Measurements from ENCODE around the gene GIPC3.
"Not testable (repeated sequence)": the region's sequence is repeated elsewhere in the genome, so short reads cannot be mapped to it uniquely, and the experiment has no call there.

GIPC3 gene

DNA sequence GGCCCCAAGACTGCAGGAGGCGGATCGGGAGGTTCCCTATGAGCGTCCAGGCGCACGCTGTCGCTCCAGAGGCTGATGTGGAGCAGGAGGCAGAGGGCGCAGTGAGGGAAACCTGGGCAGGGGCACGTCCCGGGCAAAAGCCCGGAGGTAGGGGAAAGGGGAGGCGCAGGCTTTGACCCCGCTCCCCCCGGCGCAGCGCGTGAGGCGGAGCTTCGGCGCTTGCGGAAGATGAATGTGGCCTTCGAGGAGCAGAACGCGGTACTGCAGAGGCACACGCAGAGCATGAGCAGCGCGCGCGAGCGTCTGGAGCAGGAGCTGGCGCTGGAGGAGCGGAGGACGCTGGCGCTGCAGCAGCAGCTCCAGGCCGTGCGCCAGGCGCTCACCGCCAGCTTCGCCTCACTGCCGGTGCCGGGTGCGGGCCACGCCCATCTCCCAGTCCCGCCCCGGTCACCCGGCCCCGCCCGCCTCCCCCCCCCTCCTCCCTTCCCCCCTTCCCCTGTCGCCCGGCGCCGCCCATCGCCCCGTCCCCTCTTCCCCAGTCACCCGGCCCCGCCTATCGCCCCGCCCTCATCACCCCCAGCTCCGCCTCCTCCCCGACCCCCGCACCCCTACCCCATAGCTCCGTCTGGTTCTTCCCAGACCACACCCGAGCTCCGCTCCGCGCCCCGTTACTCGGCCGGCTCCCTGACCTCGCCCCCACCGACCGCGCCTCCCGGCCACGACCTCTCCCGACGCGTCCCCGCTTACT, 8.4 kb upstream of the GIPC3 start:
- no peak for DNase-seq

DNA sequence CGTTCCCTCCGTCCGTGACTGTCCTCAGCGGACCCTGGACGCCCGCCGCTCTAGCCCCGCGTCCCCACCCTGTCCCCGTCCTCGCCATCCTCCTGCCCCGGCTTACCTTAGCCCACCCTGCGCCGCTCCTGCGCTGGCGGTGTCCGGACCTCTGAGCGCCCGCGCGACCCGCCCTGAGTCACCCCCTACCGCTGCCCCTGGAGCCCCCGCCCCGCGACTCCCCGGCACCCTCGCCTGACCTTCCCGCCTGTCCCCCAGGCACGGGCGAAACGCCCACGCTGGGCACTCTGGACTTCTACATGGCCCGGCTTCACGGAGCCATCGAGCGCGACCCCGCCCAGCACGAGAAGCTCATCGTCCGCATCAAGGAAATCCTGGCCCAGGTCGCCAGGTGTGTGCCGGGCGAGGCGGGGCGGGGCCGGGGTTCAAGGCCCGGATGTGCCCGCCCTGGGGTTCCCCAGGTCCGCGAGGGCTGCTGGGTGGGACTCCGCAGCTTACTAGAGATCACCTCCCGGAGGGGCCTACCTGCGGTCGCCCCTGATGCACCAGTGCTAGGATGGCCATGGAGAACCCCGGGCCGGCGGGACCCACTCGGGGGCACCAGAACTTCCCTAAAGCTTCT, 7.4 kb upstream of the GIPC3 start:
- no peak for DNase-seq

DNA sequence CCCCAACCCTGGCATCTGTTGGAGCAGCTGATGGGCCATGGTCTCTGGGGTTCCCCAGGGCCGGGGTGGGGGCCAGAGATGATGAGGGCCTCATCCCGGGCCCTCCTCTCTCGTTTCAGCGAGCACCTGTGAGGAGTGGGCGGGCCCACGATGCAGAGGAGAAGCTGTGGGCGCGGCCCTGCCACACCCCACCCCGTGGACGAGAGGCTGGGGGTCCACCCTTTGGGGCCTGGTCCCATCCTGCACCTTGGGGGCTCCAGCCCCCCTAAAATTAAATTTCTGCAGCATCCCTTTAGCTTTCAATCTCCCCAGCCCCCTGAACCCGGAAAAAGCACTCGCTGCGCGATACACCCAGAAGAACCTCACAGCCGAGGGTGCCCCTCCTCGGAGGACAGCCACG, 6.9 kb upstream of the GIPC3 start:
- no peak for DNase-seq

DNA sequence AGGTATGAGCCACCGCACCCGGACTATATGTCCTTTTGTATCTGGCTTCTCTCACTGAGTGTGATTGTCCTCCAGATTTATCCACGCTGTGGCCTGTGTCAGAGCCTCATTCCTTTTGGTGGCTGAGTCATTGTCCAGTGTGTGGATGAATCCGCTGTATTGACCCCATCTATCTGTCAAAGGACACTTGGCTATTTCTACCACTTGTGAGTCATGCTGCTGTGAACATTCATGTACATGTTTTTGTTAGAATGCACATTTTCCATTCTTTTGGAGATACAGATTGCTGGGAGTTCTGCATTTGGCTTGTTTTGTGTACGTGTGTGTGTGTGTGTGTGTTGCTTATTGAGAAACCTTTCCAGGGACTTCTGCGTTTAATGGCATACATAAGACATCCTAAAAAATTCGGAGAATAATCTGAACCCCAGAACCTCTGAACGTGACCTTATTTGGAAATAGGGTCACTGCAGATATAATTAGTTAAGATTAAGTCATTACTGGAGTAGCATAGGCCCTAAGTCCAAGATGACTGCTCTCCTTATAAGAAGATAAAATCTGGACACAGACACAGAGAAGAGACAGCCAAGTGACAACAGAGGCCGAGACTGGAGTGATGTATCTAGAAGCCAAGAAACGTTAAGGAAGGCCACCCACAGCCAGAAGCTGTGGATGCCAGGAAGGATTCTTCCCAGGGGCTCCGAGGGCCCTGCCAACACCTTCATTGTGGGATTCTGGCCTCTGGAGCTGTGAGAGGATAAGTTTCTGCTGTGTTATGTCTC, 4.9 kb upstream of the GIPC3 start:
- no peak for DNase-seq

DNA sequence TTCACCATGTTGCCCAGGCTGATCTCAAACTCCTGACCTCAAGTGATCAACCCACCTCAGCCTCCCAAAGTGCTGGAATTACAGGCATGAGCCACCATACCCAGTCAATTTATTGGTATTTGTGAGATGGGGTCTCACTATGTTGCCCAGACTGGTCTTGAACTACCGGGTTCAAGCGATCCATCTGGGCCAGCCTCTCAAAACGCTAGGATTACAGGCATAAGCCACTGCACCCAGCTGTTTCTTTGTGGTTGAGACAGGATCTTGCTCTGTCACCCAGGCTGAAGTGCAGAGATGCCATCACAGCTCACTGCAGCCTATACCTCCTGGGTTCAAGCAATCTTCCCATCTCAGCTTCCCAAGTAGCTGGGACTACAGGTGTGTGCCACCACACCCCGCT, 3.5 kb upstream of the GIPC3 start:
- DNase-seq = not testable (repeated sequence)

DNA sequence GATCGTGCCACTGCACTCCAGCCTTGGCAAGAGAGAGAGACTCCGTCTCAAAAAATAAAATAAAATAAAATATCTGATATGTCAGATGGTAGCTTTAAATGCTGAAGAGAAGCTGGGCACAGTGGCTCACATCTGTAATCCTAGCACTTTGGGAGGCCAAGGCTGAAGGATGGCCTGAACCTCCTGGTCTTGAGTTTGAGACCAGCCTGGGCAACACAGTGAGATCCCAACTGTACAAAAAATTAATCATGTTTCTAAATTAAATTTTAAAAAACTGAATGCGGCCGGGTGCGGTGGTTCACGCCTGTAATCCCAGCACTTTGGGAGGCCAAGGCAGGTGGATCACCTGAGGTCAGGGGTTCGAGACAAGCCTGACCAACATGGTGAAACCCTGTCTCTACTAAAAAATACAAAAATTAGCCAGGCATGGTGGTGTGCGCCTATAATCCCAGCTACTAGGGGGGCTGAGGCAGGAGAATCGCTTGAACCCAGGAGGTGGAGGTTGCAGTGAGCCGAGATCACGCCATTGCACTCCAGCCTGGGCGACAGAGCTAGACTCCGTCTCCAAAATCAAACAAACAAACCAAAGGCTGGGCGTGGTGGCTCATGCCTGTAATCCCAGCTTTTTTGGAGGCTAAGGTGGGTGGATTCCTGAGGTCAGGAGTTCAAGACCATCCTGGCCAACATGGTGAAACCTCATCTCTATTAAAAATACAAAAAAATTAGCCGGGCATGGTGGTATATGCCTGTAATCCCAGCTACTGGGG, 1.1 kb upstream of the GIPC3 start:
- not testable (repeated sequence) for DNase-seq

DNA sequence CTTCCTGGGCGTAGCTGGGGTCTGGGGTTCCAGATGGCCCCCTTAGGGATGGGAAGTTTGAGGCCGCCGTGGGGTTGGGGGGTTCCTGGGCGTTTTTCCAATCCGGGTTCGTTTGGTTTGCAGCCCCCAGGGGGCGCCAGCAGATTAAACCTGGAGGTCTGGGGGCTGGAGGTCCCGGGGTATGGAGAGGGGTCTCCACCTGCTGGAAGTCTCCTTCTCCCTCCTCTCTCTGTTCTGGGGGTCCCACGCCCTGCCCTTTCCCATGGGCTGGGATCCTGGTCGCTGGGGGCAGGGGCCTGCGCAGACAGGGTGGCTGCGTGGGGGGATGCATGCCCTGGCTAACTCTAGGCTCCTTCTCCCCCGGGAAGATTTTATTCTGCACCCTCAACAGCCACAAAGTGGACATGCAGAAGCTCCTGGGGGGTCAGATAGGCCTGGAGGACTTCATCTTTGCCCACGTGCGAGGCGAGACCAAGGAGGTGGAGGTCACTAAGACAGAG, 899 bp downstream of the GIPC3 start:
- peak; percentile 34 for DNase-seq

DNA sequence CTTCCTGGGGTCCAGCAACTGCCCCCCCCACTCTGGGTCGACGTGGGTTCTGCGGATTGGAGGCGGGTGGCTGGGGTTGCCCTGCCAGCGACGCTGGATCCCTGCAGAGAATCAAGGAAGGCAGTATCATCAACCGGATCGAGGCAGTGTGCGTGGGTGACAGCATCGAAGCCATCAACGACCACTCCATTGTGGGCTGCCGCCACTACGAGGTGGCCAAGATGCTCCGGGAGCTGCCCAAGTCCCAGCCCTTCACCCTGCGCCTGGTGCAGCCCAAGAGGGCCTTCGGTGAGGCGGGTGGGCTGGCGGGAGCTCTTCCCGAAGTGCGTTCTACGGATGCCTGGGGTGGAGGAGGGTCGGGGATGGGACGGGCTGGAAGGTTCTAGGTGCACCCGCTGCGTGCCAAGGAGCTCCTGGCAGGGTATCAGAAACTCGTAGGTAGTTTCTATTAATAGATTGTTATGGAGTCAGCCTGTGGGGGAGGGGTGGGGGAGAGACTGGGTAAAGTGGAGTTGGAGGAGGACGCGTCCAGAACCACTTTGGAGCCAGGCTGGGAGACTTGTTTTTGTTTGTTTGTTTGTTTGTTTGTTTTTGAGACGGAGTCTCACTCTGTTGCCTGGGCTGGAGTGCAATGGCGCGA, 1.5 kb downstream of the GIPC3 start:
- peak; percentile 8 for DNase-seq

DNA sequence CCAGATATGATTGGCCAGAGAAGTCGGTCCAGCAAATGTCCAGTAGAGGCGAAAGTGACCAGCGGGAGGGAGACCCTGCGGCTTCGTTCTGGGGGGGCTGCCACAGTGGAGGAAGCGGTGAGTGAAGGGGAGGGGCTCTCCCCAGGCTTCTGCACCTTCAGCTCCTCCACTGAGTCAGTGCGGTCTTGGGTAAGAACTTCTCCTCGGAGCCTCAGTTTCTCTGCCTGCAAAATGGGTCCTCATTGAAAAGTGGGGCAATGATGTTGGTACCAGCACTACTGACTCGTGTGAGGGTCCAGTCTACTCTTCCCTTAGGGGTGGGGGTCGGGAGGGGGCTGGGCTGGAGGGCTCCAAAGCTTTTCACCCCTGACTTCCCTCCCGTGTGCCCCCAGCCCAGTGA, 4.2 kb downstream of the GIPC3 start:
- no peak for DNase-seq

DNA sequence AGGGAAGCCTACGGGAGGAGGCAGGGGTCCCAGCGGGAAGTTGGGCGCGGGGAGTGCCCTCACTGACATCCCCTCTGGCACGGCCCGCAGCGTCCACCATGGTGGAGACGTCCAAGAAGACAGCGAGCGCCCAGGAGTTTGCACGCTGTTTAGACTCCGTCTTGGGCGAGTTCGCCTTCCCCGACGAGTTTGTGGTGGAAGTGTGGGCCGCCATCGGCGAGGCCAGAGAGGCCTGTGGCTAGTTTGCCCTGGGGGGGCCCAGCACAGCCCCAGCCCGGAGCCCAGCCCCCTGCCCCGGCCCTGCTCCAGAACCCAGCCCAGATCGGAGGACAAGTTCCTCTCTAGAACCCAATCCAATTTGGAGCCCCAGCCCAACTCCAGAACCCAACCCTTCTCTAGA, 4.7 kb downstream of the GIPC3 start:
- DNase-seq = no peak

DNA sequence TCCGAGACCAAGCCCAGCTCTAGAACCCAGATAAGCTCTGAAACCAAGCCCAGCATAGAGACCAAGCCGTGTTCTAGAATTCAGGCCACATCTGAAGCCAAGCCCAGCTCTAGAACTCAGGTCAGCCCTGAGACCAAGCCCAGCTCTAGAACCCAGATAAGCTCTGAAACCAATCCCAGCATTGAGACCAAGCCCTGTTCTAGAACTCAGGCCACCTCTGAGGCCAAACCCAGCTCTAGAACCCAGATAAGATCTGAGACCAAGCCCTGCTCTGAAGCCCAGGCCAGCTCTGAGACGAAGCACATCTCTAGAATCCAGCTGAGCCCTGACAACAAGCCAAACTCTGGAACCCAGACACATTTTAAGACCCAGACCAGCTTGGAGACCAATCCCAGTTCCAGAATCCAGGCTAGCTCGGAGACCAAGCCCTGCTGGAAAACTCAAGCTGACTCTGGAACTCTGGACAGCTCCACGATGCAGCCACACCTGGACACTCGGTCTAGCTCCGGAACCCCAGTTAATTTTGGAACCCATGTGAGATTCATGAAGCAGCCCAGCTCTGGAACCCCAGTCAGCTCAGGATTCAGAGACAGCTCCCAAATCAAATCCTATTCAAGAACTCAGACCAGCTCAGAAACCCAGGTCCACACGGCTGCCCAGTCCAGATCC, 5.8 kb downstream of the GIPC3 start:
- DNase-seq = no peak

DNA sequence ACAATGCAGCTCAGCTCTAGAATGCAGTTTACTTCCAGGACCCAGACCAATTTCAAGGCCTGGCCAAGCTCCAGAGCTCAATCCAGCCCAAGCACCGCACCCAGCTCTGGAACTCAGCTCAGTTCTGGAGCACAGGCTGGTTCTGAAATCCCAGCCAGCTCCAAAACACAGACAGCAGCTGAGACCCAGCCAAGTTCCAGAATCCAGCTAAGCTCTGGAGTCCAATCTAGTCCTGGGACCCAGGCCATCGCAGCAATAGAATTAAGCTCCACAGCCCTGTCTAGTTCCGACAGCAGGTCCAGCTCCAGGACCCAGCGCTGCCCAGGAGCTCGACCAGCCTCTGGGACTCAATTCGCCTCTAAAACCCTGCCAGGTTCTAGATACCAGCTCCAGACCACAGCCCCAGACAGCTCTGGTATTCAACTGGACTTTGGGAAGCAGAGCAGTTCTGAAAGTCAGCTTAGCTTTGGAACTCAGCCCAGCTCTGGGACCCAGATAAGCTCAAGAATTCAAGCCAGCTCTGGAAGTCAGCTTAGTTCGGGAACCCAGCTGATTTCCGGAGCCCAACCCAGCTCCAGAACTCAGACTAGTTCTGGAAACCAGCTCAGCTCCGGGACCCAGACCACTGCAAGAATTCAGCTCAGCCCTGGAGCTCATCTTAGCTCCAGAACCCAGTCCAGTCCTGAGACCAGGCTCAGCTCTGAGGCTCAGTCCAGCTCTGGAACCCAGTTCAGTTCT, 6.8 kb downstream of the GIPC3 start:
- DNase-seq = no peak

DNA sequence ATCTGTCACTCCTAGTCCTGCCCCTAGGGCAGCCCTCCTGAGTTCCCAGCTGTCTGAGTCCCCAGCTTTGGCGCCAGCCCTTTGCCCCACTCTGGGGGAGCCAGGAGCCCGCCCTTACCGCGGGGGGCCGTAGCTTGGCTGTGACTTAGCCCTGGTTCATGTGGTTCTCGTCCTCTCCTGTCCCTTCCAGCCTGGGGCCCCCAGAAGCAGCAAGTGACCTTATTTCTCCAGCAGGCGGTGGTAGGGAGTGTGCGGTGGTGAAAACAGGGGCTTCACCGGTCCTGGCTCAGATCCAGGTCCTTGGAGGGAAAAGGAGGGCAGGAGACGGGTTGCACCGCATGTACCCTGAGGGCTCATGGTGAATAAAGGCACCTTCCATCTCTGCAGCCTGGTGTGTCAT, 7.9 kb downstream of the GIPC3 start:
- no peak for DNase-seq

DNA sequence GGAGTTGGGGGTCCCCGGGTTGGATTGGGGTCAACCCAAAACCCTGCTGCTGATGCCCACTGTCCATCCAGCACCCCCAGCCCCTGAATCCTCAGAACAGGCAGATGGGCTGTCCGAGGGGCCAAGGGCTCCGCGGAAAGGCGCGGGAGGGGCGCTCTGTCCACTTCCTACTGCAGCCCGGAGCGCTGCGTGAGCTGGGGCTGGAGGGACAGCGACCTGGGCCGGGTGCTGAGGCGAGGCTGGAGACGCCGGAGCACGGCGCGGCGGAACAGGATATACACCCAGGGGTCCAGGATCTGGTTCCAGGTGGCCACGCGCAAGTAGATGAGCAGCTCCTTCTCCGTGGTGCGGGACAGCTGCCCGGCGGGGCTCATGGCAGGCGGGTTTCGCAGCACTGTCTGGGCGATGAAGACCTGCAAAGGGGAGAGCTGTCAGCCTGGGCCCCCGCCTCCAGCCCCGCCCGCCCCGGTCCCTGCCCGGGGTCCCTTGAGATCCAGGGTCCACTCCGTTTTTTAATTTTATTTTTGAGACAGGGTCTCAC, 10.3 kb downstream of the GIPC3 start:
- no peak for DNase-seq

DNA sequence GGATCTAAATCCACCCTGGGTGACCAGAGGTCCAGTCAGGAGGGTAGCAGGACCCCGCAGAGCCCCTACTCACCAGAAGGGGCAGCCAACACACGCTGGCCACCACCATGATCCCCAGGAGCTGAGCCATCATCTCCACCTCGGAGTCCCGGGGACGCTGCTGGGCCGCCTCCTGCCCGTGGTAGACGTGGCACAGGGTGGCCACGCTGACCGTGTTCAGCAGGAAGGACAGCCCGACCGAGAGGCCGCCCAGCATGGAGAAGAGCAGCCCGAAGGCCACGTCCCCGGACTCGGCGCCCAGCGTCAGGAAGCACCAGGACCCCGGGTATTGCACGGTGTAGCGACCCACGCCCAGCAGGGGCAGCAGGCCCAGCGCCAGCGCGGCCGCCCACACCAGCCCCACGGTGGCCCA, 14.5 kb downstream of the GIPC3 start:
- DNase-seq = no peak

DNA sequence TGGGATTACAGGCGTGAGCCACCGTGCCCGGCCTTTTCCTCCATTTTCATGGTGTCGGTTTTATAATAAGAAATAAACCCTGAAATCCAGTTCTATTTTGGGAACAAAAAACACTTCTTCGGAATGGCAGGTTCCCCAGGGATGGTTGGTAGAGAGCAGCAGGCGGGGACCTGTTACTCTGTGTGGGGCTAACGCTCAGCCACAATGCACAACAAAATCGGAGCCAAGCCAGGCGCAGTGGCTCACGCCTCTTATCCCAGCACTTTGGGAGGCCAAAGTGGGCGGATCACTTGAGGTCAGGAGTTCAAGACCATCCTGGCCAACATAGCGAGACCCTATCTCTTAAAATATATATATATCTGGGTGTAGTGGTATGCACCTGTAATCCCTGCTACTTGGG, 15.7 kb downstream of the GIPC3 start:
- DNase-seq = no peak

DNA sequence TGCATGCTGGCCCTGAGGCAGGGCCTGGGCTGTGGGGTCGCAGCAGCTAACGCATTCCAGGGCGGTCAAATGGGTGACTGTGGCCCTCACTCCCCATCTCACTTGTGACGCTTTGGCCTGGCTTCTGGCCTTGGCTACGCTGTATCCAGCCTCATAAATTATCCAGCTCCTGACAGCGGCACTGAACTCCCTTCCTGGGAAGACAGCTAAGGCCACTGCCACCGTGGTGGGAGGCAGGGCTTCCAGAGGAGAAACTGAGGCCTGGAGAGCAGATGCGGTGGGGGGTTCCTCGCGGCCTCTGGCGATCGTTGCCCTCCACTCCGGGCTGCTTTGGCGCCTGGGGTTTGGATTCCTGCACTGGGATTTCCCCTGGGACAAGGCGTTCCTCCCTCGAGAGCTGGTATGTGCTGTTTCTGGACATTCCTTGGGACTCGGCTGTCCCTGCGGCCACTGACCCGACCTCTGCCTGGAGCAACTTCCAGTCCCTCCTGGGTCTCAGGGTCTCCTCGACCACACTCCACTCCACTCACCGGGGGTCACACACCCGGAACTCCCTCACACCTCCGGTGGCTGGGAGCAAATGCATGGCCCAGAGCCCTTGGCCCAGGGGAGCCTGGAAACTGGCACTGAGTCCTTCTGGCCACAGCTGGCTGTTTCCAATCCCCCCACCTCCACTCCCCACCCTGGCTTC, 18.0 kb downstream of the GIPC3 start:
- DNase-seq = no peak

DNA sequence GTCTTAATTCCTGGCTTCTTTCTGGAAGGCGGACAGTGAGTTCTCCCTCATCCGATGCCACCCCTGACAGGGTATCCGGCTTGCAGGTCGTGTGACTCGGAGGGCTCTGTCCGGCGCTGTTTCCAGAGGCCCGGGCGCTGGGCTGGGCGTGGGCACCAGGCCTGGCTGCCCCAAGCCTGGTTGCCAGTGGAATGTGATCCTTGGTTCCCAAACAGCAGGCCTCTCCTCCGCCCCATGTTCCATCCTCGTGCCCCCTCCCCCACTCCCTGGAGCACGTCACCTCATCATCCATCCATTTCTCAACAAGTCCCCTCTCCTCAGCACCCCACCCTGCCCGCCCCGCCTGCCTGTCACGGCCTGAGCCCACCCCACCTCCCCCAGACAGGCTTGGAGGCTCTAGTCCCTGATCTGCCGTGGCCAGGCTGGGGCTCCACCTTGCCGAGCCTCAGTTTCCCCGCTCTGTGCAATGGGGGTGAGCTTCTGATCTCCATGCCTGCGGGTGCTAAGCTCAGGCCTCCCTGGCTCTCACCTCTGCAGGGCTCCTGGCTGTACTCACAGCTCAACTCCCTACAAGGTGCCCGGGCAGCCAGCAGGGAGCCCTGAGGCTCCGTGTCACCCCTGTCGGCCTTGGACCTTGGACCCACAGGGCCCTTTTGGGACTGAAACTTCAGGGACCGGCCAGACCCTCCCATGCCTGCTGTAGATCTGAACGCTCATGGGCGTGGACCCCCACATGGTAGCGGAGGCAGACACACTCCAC, 19.1 kb downstream of the GIPC3 start:
- no peak for DNase-seq

DNA sequence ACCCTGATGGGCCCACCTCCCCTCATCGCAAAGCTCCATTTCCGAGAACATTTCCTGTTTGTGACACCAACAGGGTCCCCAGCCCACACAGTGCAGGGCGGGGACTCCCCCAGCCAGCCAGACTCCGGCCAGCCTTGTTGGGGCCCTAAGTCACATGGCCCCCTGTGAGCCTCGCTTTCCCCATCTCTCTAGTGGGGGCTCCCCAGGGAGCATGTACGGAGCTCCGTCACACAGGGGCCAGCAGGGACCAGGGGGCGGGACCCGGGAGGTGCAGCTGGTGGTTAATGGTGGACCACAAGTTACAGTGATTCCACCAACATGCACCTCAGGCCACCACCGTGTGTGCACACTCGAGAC, 19.7 kb downstream of the GIPC3 start:
- DNase-seq = no peak

DNA sequence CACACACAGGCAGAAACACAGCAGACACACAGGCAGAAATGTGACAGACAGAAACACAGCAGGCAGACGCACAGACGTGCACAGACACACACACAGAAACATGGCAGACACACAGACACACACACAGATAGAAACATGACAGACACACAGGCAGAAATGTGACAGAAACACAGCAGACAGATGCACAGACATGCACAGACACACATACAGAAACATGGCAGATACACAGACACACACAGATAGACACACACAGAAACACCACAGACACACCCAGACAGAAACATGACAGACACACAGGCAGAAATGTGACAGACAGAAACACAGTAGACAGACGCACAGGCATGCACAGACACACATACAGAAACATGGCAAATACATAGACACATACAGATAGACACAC, 20.1 kb downstream of the GIPC3 start:
- no peak for DNase-seq

Measured in COR-L47 (cell line).